ENCODE data around the gene RIMS3.
"Not testable (repeated sequence)": the region's sequence is repeated elsewhere in the genome, so short reads cannot be mapped to it uniquely, and the experiment has no call there.

Gene RIMS3

GRCh38 chr1:40704817-40705733, 39.6 kb upstream of the RIMS3 start:
- no peak for DNase-seq (ENCODE audit: low read depth, low spot score)
- no CpG with 5 or more reads among the region's 3 CpGs for WGBS (ENCODE audit: insufficient coverage, insufficient read length)
- no peaks in the 10 kb centered on the region; the same call in 1 of the 2 replicates for H3K4me1 ChIP-seq (ENCODE audit: control insufficient read depth, insufficient read depth, low read length)

GRCh38 chr1:40703316-40703715, 37.8 kb upstream of the RIMS3 start:
- Histone ChIP-seq H3K36me3 (ENCODE audit: control insufficient read depth, insufficient read depth, low read length) (no peaks in the 10 kb centered on the region), H3K4me3 (ENCODE audit: low read length) (no peak overlapping the region), H3K27ac (ENCODE audit: low read length) (no peak overlapping the region), H3K9me3 (ENCODE audit: control insufficient read depth, insufficient read depth, low read length) (no peaks in the 10 kb centered on the region), H3K4me1 (ENCODE audit: control insufficient read depth, insufficient read depth, low read length) (no peaks in the 10 kb centered on the region; the same call in 1 of the 2 replicates), H3K27me3 (ENCODE audit: control insufficient read depth, insufficient read depth, low read length) (no peaks in the 10 kb centered on the region)
- no CpG with 5 or more reads among the region's 3 CpGs for whole genome bisulfite sequencing (ENCODE audit: insufficient coverage, insufficient read length)
- no peak for DNase-seq (ENCODE audit: low read depth, low spot score)

More at GRCh38 chr1:40704817-40705733, 39.6 kb upstream of the RIMS3 start:
- Histone ChIP-seq H3K27me3 (ENCODE audit: control insufficient read depth, insufficient read depth, low read length) (no peaks in the 10 kb centered on the region), H3K9me3 (ENCODE audit: control insufficient read depth, insufficient read depth, low read length) (no peaks in the 10 kb centered on the region), H3K36me3 (ENCODE audit: control insufficient read depth, insufficient read depth, low read length) (no peaks in the 10 kb centered on the region), H3K4me3 (ENCODE audit: low read length) (no peak overlapping the region), H3K27ac (ENCODE audit: low read length) (no peak overlapping the region)

- DNase-seq (ENCODE audit: low read depth, low spot score); H3K27ac ChIP-seq (ENCODE audit: low read length): not testable (repeated sequence)
These were observed 37.3 kb upstream of the RIMS3 start for GRCh38 chr1:40702810-40703209.

GRCh38 chr1:40701684-40702083, 36.2 kb upstream of the RIMS3 start:
- no CpG with 5 or more reads among the region's 3 CpGs for whole genome bisulfite sequencing (ENCODE audit: insufficient coverage, insufficient read length)
- H3K4me1 ChIP-seq (ENCODE audit: control insufficient read depth, insufficient read depth, low read length), result no peaks in the 10 kb centered on the region
- H3K27ac ChIP-seq (ENCODE audit: low read length), result no peak overlapping the region
- no peak for DNase-seq (ENCODE audit: low read depth, low spot score)
- H3K4me3 ChIP-seq (ENCODE audit: low read length), result no peak overlapping the region
- H3K36me3 ChIP-seq (ENCODE audit: control insufficient read depth, insufficient read depth, low read length), result no peaks in the 10 kb centered on the region
- H3K27me3 ChIP-seq (ENCODE audit: control insufficient read depth, insufficient read depth, low read length), result no peaks in the 10 kb centered on the region
- H3K9me3 ChIP-seq (ENCODE audit: control insufficient read depth, insufficient read depth, low read length), result no peaks in the 10 kb centered on the region

More at GRCh38 chr1:40702810-40703209, 37.3 kb upstream of the RIMS3 start:
- not testable (repeated sequence) for H3K4me3 ChIP-seq (ENCODE audit: low read length); H3K4me1 ChIP-seq (ENCODE audit: control insufficient read depth, insufficient read depth, low read length); H3K27me3 ChIP-seq (ENCODE audit: control insufficient read depth, insufficient read depth, low read length); H3K9me3 ChIP-seq (ENCODE audit: control insufficient read depth, insufficient read depth, low read length); H3K36me3 ChIP-seq (ENCODE audit: control insufficient read depth, insufficient read depth, low read length)
- WGBS (ENCODE audit: insufficient coverage, insufficient read length), result no CpG with 5 or more reads among the region's 9 CpGs

- Histone ChIP-seq H3K9me3 (ENCODE audit: control insufficient read depth, insufficient read depth, low read length) (no peaks in the 10 kb centered on the region), H3K4me1 (ENCODE audit: control insufficient read depth, insufficient read depth, low read length) (no peaks in the 10 kb centered on the region), H3K4me3 (ENCODE audit: low read length) (no peak overlapping the region), H3K27ac (ENCODE audit: low read length) (no peak overlapping the region), H3K36me3 (ENCODE audit: control insufficient read depth, insufficient read depth, low read length) (no peaks in the 10 kb centered on the region), H3K27me3 (ENCODE audit: control insufficient read depth, insufficient read depth, low read length) (no peaks in the 10 kb centered on the region)
- no CpG with 5 or more reads among the region's 6 CpGs for WGBS (ENCODE audit: insufficient coverage, insufficient read length)
- DNase-seq (ENCODE audit: low read depth, low spot score), result no peak
These were observed 34.3 kb upstream of the RIMS3 start for GRCh38 chr1:40699787-40700186.

GRCh38 chr1:40697436-40697835, 32.0 kb upstream of the RIMS3 start:
- Histone ChIP-seq H3K27me3 (ENCODE audit: control insufficient read depth, insufficient read depth, low read length) (no peaks in the 10 kb centered on the region), H3K4me1 (ENCODE audit: control insufficient read depth, insufficient read depth, low read length) (no peaks in the 10 kb centered on the region), H3K27ac (ENCODE audit: low read length) (no peak overlapping the region), H3K4me3 (ENCODE audit: low read length) (no peak overlapping the region), H3K36me3 (ENCODE audit: control insufficient read depth, insufficient read depth, low read length) (no peaks in the 10 kb centered on the region), H3K9me3 (ENCODE audit: control insufficient read depth, insufficient read depth, low read length) (no peaks in the 10 kb centered on the region)
- DNase-seq (ENCODE audit: low read depth, low spot score), result no peak
- no CpG with 5 or more reads among the region's 5 CpGs for WGBS (ENCODE audit: insufficient coverage, insufficient read length)

GRCh38 chr1:40696294-40696693, 30.8 kb upstream of the RIMS3 start:
- no CpG with 5 or more reads among the region's 4 CpGs for WGBS (ENCODE audit: insufficient coverage, insufficient read length)
- H3K27me3 ChIP-seq (ENCODE audit: control insufficient read depth, insufficient read depth, low read length), result no peaks in the 10 kb centered on the region
- no peaks in the 10 kb centered on the region for H3K36me3 ChIP-seq (ENCODE audit: control insufficient read depth, insufficient read depth, low read length)

GRCh38 chr1:40694353-40694874, 28.9 kb upstream of the RIMS3 start:
- no peak for DNase-seq (ENCODE audit: low read depth, low spot score)
- Histone ChIP-seq H3K4me3 (ENCODE audit: low read length) (no peak overlapping the region), H3K36me3 (ENCODE audit: control insufficient read depth, insufficient read depth, low read length) (no peaks in the 10 kb centered on the region), H3K27me3 (ENCODE audit: control insufficient read depth, insufficient read depth, low read length) (no peaks in the 10 kb centered on the region), H3K9me3 (ENCODE audit: control insufficient read depth, insufficient read depth, low read length) (no peaks in the 10 kb centered on the region), H3K4me1 (ENCODE audit: control insufficient read depth, insufficient read depth, low read length) (no peaks in the 10 kb centered on the region), H3K27ac (ENCODE audit: low read length) (no peak overlapping the region)
- no CpG with 5 or more reads among the region's 2 CpGs for WGBS (ENCODE audit: insufficient coverage, insufficient read length)

More at GRCh38 chr1:40696294-40696693, 30.8 kb upstream of the RIMS3 start:
- no peak overlapping the region for H3K4me3 ChIP-seq (ENCODE audit: low read length)
- H3K27ac ChIP-seq (ENCODE audit: low read length), result no peak overlapping the region
- no peaks in the 10 kb centered on the region for H3K9me3 ChIP-seq (ENCODE audit: control insufficient read depth, insufficient read depth, low read length)
- H3K4me1 ChIP-seq (ENCODE audit: control insufficient read depth, insufficient read depth, low read length), result no peaks in the 10 kb centered on the region
- DNase-seq (ENCODE audit: low read depth, low spot score), result no peak

GRCh38 chr1:40693425-40693824, 27.9 kb upstream of the RIMS3 start:
- no peak overlapping the region for H3K4me3 ChIP-seq (ENCODE audit: low read length)
- no peaks in the 10 kb centered on the region for H3K4me1 ChIP-seq (ENCODE audit: control insufficient read depth, insufficient read depth, low read length)
- no peaks in the 10 kb centered on the region for H3K27me3 ChIP-seq (ENCODE audit: control insufficient read depth, insufficient read depth, low read length)
- H3K36me3 ChIP-seq (ENCODE audit: control insufficient read depth, insufficient read depth, low read length), result no peaks in the 10 kb centered on the region
- DNase-seq (ENCODE audit: low read depth, low spot score), result no peak
- WGBS (ENCODE audit: insufficient coverage, insufficient read length), result no CpG with 5 or more reads among the region's 1 CpG
- no peaks in the 10 kb centered on the region for H3K9me3 ChIP-seq (ENCODE audit: control insufficient read depth, insufficient read depth, low read length)
- no peak overlapping the region for H3K27ac ChIP-seq (ENCODE audit: low read length)

GRCh38 chr1:40692429-40692895, 27.0 kb upstream of the RIMS3 start:
- DNase-seq (ENCODE audit: low read depth, low spot score), result peak; percentile 18
- no peak overlapping the region for H3K27ac ChIP-seq (ENCODE audit: low read length)
- no peaks in the 10 kb centered on the region for H3K9me3 ChIP-seq (ENCODE audit: control insufficient read depth, insufficient read depth, low read length)
- peak overlapping the region; percentile 77; the same call in 1 of the 2 replicates for H3K4me3 ChIP-seq (ENCODE audit: low read length)
- no CpG with 5 or more reads among the region's 9 CpGs for WGBS (ENCODE audit: insufficient coverage, insufficient read length)
- no peaks in the 10 kb centered on the region for H3K36me3 ChIP-seq (ENCODE audit: control insufficient read depth, insufficient read depth, low read length)
- H3K27me3 ChIP-seq (ENCODE audit: control insufficient read depth, insufficient read depth, low read length), result no peaks in the 10 kb centered on the region
- no peaks in the 10 kb centered on the region for H3K4me1 ChIP-seq (ENCODE audit: control insufficient read depth, insufficient read depth, low read length)

All from iPS DF 6.9 (cell line).